Sciatic nerve (tissue), 2 donors: ENCODE results near the gene SLC2A3. TPM values are rescaled to one million over a fixed set of nuclear protein-coding genes. Genes with fewer than 3 reads are reported as not detected.
A peak's percentile ranks its signal among the peaks of the same experiment; 100 is the strongest.
"Not testable (repeated sequence)": the region's sequence is repeated elsewhere in the genome, so short reads cannot be mapped to it uniquely, and the experiment has no call there.

Experiments used
- ATAC-seq: fragments of 200-7000 bp; cut with Tn5 transposase; one replicate; pipeline ENCODE4 v1.9.1; 2020; ENCODE audit warnings: mild to moderate bottlenecking, moderate library complexity
- DNase-seq: peaks from one replicate; pipeline ENCODE4 v3.0.0-alpha.2; 2020; ENCODE audit warnings: low spot score
- intact Hi-C: fragments of 100-400 bp; cut with DNase I; formaldehyde crosslinking; loops from one replicate; pipeline ENCODE4 v1.14.2; 2022
- total RNA-seq: library from RNA; stranded (reverse); fragmentation: NEBNext Ultra II Directional; extraction: Animal tissue kit (Norgen Biotek cat#: 25700); gene quantifications from one replicate; pipeline ENCODE4 v1.2.1, GENCODE V29; 2021
- donor health status: DM: no; HTN: no; CAD: no.
- donor health status: DM: no; HTN: no; CAD: no.

SLC2A3 gene
- 431 TPM for total RNA-seq

DNA sequence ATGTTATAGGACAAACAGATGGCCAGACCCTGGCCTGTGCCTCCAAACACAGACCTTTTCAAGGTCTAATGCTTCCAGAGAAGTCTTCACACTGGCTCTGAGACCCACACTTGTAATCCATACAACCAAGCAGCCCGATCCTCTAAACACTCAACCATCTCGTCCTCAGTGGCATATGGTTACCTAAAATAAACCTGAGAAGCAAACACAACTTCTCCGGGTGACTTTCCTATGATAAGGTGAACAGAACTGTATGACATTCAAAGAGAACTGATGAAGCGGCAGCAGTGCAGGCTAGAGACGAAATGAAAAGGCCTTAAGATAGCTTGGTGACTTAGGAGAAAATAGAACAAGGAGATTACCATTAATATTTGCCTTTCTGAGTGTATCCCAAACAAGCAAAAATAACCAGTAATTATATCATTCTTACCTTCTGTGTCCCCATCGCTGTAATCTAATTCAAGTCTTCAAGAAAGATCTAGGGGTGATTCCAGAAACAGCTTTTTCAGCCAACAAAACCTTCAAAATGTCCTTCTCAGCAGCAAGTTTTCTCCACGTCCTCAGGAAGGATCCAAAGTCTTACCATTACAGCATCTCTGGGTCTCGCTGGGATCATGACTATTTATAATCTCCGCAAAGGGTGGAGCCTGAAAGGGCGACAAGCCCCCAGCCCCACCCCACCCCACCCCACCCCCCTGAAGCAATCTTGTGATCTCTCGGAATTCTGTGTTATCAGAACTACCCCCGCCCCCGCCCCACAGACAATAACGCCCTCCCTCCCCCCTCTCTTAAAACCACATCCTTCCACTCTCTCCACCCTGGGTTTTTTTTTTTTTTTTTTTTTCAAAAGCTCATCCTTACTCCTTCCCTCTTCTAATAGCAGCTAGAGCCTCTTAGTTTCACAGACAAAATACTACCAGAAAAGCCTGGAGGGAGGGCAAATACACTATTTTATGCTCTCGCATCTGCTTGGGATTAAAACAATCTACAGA is at the start of gene SLC2A3:
Gene SLC2A3, minus strand, starts transcription at position 598 of the 992 bp plus-strand sequence. Its CDS starts 153 bp downstream, at position 445.
- ATAC-seq: peak; percentile 93
- DNase-seq: peak; percentile 80

DNA sequence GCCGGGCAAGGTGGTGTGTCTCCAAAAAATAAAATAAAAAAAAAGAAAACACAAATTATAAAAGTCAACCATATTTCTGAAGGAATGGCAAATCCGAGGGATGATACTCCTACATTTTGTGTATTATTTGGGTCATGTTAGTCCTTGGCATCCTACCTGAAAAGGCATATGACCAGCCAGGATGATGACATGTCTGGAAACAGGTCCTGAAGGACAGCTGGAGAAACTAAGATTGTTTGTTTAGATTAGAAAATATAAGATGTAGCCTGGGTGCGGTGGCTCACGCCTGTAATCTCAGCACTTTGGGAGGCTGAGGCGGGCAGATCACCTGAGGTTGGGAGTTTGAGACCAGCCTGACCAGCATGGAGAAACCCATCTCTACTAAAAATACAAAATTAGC is 48.9 kb upstream of the SLC2A3 start:
- DNase-seq: no peak

More for the DNA sequence above, at the start of gene SLC2A3:
- intact Hi-C loops: loop anchor here (10.0 kb wide), 1 partner anchor 59 kb away; no protein-coding TSS in a partner anchor

DNA sequence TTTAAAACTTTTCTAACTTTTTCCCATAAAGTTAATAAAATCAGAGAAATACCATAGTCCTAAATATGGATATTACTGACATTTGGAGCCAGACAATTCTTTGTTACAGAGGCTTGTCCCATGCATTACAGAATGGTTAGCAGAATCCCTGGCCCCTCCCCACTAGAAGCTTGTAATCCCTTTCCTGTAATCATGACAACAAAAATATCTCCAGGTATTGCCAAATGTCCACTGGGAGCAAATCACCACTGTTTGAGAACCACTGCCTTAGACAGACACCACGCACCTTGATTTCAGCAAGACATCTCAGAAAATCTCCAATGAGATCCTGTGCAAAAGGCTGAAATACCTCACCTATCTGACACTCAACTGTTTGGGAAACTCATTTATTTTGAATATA is 47.5 kb upstream of the SLC2A3 start:
- DNase-seq, intact Hi-C loops: not testable (repeated sequence)

More for the DNA sequence above, 48.9 kb upstream of the SLC2A3 start:
- intact Hi-C loops: no loop called here
- no peak for ATAC-seq

DNA sequence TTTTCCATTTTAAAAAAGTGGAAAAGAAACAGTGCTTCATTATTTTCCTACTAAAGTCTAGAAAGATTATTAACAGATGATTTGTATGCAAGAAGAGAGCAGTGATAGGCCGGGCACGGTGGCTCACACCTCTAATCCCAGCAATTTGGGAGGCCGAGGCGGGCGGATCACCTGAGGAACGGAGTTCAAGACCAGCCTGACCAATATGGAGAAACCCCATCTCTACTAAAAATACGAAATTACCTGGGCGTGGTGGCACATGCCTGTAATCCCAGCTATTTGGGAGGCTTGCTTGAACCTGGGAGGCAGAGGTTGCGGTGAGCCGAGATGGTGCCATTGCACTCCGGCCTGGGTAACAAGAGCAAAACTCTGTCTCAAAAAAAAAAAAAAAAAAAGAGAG is 47.0 kb upstream of the SLC2A3 start:
- DNase-seq, intact Hi-C loops, ATAC-seq: not testable (repeated sequence)

More for the DNA sequence above, 47.5 kb upstream of the SLC2A3 start:
- not testable (repeated sequence) for ATAC-seq

DNA sequence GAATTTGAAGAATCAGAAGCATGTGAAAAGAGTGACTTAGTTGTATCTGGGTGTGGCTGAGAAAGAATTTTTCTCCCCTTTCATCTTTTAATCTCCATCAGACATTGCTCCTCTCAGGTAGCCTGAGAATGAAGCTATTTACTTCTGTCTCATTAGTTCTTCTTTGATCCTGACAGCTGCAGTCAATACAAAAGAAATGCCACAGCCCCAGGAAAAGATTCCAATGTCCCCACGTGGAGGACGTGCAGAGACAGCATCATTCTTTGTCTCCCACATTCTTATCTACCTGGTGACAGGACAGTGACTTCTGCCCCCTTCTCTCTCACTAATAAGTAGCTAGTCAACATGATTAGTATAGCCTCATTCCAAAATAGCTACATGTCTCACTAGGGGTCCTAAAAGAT is 46.3 kb upstream of the SLC2A3 start:
- ATAC-seq, DNase-seq, intact Hi-C loops: not testable (repeated sequence)

DNA sequence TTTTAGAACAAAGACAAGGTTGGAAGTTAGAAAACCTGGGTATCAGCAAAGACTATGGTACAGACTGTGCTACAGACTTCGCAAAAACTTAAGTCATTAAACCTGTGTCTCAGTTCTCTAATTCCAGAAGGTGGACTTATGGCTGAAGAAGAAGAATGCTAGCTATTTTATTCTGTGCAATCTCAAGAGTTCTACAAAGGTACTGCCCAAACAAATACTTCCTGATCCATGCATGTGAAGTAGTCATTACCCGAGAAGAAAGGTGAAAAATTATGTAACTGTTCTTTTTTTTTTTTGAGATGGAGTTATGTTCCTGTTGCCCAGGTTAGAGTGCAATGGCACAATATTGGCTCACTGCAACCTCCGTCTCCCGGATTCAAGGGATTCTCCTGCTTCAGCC is 45.5 kb upstream of the SLC2A3 start:
- DNase-seq (no peak), ATAC-seq (no peak)
- intact Hi-C loops: no loop called here

DNA sequence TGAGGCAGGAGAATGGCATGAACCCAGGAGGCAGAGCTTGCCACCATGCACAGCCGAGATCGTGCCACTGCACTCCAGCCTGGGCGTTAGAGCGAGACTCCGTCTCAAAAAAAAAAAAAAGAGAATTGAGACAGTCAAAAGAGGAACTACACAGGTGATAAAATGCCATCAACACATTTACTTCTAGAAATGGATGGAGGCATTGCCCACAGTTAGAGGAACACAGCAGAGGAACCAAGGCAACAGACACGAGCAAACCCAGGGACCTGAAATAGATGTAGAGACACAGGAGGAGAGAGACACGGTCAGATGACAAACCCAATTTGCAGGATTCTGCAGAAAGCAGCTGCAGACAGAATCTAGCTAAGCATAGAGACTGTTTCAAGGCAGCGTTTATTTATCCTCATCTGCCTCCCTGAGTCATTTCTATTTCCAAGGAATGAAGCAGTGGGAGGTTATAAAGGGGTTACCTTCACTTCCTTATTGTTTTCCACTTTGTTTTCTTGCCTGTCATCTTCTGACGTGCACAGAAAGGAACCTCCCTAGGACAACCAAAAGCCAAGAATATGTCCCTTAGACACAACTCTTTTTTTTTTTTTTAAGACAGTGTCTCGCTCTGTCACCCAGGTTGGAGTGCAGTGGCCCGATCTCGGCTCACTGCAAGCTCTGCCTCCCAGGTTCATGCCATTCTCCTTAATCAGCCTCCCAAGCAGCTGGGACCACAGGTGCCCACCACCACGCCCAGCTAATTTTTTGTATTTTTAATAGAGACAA is 41.6 kb upstream of the SLC2A3 start:
- DNase-seq, intact Hi-C loops: not testable (repeated sequence)
- peak; percentile 47 for ATAC-seq

DNA sequence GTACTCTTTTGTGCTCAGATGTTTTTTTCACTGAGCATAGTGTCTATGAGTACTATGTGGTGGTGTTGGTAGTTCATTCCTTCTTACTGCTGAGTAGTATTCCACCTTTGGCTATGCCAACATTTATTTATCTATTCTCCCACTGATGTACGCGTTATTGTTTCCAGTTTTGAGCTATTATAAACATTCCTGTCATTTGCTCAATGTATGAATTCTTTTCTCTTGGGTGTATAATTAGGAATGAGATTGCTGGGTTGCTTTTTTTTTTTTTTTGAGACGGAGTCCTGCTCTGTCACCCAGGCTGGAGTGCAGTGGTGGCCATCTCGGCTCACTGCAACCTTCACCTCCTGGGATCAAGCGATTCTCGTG is 37.5 kb upstream of the SLC2A3 start:
- ATAC-seq (no peak), DNase-seq (no peak)
- intact Hi-C loops: no loop called here

DNA sequence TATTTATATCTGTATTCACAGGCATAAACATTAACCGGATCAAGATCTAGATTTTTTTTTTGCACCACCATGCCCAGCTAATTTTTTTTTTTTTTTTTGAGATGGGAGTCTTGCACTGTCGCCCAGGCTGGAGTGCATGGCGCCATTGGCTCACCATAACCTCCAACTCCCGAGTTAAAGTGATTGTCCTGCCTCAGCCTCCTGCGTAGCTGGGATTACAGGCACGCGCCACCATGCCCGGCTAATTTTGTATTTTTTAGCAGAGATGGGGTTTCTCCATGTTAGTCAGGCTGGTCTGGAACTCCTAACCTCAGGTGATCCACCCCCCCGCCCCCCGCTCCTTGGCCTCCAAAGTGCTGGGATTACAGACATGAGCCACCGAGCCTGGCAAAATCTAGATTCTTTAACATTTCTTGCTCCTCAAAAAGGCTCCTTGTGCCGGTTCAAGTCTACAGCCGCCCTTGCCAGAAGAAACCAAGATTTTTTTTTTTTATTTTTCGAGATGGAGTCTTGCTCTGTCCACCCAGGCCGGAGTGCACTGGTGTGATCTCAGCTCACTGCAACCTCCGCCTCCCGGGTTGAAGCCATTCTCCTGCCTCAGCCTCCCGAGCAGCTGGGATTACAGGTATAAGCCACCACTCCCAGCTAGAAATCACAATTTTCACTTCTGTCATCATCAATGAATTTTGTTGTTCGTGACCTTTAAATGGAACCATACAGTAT is 36.9 kb upstream of the SLC2A3 start:
- intact Hi-C loops: no loop called here
- ATAC-seq (no peak), DNase-seq (no peak)

DNA sequence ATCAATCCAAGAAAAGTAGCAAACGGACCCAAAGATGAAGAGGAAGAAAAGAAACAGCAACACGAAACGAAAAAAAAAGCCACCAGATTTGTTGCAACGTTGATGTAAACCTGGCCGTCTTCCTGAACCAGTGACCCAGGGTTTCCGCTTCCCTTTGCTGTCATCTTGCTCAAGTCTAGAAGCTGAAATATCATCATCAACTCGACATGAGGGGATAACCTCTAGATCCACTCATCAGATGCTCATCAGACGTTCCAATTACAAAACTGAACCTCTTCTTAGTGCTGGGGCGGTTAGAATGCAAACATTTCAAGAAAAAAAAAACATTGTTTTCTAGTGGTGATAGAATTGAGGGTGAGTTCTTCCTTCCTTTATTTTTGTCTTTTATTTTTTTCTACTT is 36.3 kb upstream of the SLC2A3 start:
- DNase-seq, intact Hi-C loops, ATAC-seq: not testable (repeated sequence)

DNA sequence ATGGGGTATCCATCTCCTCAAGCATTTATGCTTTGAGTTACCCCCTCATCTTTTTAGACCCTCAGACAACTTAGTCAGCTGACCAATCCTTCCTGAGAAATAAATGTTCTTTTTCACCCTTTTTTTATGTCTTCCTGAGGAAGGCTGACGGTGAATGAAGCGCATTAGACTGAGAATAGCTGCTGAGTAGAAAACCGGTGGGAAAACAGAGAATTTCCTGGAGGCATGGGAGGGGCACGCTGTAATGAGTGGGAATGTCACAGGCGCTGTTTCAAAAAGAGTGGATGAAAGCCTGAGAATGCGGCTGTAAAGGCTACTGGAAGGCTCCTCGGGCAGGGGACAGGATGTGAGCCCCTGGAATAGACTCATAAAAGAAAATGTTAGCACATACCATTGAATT is 35.8 kb upstream of the SLC2A3 start:
- ATAC-seq: peak; percentile 22
- DNase-seq, intact Hi-C loops: not testable (repeated sequence)

DNA sequence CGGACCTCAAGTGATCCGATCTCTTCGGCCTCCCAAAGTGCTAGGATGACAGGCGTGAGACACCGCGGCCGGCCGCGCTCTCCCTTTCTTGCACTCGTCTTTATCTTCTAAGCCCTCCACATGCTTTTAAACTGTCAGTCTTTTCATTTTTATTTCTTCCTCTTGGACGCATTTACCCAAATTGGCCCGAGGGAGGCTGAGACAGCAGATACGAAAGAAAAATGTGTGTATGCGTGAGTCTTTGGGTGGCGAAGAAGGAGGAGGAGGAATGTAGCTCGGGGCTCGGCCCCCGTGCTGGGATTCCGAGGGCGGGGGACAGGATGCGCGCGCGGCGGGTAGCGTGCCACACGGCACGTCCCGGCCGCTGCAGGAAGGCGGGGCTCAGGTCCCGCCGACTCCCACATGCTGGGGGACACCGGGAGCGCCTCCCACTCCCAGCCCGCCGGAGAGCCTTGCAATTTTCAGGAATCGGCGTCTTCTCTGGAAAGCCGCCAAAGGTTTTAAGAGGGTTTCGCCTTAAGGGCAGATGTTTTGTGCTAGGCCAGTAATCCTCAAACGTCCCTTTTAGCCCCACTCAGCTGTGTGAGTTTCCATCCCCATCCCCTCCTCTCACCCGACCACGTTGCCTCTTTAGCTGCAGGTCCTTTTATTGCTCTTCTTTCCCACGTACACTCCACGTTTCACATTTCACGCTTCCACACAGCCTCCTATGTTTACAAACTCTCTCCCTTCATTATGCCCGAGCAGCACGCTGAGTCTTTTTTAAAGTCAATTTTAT is 34.7 kb upstream of the SLC2A3 start:
- intact Hi-C loops: no loop called here
- DNase-seq (peak; percentile 94), ATAC-seq (peak; percentile 99)

DNA sequence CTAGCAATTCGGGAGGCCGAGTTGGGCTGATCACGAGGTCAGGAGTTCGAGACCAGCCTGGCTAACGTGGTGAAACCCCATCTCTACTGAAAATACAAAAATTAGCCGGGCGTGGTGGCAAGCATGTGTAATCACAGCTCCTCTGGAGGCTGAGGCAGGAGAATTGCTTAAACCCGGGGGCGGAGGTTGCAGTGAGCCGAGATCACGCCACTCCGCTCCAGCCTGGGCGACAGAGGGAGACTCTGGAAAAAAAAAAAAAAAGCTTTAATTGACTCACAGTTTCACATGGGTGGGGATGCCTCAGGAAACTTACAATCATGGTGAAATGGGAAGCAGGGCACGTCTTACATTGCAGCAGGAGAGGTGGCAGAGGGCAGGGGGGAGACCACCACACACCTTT is 30.6 kb upstream of the SLC2A3 start:
- no peak for ATAC-seq

DNA sequence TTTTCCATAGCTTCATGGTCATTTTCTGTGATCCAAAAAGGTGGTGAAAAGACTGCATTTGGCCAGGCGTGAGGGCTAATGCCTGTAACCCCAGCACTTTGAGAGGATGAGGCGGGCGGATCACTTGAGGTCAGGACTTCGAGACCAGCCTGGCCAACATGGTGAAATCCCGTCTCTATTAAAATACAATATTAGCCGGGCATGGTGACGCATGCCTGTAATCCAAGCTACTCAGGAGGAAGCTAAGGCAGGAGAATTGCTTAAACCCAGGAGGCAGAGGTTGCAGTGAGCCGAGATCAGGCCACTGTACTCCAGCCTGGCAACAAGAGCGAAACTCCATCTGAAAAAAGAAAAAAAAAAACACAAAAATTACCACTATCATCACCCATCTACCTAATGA is 28.7 kb upstream of the SLC2A3 start:
- ATAC-seq, intact Hi-C loops, DNase-seq: not testable (repeated sequence)

More for the DNA sequence above, 30.6 kb upstream of the SLC2A3 start:
- intact Hi-C loops: no loop called here
- no peak for DNase-seq

DNA sequence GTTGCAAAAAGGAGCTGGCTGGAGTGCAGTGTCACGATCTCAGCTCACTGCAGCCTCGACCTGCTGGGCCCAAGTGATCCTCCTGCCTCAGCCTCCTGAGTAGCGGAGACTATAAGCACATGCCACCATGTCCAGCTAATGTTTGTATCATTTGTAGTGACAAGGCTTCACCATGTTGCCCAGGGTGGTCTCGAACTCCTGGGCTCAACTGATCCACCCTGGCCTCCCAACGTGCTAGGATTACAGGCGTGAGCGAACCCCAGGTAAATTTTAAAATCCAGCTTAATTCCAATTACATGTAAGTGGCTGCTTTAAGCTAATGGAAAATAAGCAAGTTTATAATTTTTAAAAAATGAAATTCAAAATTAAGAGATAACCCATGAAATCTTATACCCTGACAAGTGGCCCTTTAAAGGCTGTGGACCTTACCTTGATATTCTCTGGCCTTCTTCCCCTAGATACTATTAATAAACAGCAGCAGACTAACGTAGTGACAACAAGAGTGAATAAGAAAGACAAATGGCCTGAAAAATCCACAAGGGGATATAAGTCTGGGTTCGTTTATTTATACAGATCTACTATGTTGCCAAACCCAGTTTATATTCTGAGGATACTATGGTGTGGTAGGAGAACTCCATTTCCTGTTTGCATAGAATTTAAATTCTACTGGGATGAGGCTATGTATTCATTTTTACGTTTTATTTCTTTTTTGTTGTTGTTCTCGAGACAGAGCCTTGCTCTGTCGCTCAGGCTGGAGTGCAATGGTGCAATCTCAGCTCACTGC is 25.6 kb upstream of the SLC2A3 start:
- DNase-seq (no peak), ATAC-seq (no peak)
- intact Hi-C loops: no loop called here

DNA sequence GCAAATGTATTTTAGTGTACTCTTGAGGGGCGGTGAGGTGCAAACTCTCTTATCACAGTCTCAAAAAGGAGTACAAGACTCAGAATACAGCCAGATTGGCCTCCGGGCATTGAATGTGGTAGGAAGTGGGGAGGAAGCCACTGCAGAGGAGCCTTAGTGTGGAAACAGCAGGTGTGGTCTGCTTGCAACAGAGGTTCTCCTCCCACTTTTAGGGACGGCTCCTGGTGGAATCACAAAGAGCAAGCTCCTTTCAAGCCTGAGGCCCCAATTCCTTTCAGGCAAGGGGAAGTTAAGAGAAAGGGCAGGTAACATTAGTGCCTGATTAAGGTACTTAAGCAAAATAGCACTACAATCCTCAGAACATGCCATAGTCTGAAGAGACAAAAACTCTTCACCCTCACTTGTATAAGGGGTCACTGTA is 23.7 kb upstream of the SLC2A3 start:
- intact Hi-C loops: no loop called here
- no peak for DNase-seq
- peak; percentile 44 for ATAC-seq

DNA sequence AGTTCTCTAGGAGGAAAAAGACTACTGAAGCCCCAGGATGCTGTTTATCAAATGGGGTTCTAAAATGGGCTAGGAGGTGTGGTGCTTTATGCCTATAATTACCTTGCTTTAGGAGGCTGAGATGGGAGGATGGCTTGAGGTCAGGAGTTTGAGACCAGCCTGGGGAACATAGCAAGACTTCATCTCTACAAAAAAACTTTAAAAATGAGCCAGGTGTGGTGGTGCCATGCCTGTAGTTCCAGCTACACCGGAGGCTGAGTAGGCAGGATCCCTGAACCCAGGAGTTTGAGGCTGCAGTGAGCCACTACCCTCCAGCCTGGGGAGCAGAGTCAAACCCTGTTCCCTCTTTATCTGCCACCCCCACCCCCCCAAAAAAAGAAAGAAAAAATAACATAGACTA is 23.3 kb upstream of the SLC2A3 start:
- intact Hi-C loops: no loop called here
- ATAC-seq (no peak), DNase-seq (no peak)
